Smooth muscle cell (in vitro differentiated cells): ENCODE results near the gene NDUFAF4. TPM values are rescaled to one million over a fixed set of nuclear protein-coding genes. Genes with fewer than 3 reads are reported as not detected.
"Not testable (repeated sequence)": the region's sequence is repeated elsewhere in the genome, so short reads cannot be mapped to it uniquely, and the experiment has no call there.

Source experiments
- DNase-seq: peaks from one replicate; lab custom pipeline; 2025; ENCODE audit not compliant: unreplicated experiment; lab: John Stamatoyannopoulos, UW
- H2AFZ ChIP-seq: fragments of 200-600 bp; sonication (generic); 2 replicates; pipeline ENCODE4 v1.6.0; 2016; ENCODE audit warnings: antibody characterized with exemption, low read depth, mild to moderate bottlenecking
- H3F3A ChIP-seq: fragments of 200-600 bp; sonication (generic); 2 replicates; pipeline ENCODE4 v1.6.0; 2017; ENCODE audit warnings: antibody characterized with exemption, low read depth
- H3K27ac ChIP-seq: fragments of 200-600 bp; sonication (generic); 2 replicates; pipeline ENCODE4 v1.5.1; 2016; ENCODE audit warnings: low read depth, mild to moderate bottlenecking
- H3K27me3 ChIP-seq: fragments of 200-600 bp; sonication (generic); 2 replicates; pipeline ENCODE4 v1.6.1; 2016; ENCODE audit warnings: low read depth, mild to moderate bottlenecking
- H3K36me3 ChIP-seq: fragments of 200-600 bp; sonication (generic); 2 replicates; pipeline ENCODE4 v1.5.1; 2016; ENCODE audit warnings: low read depth
- H3K4me1 ChIP-seq: fragments of 200-600 bp; sonication (generic); 2 replicates; pipeline ENCODE4 v1.5.1; 2016; ENCODE audit warnings: low read depth
- H3K4me2 ChIP-seq: fragments of 200-600 bp; sonication (generic); 2 replicates; pipeline ENCODE4 v1.6.0; 2016; ENCODE audit warnings: mild to moderate bottlenecking
- H3K4me3 ChIP-seq: fragments of 200-600 bp; sonication (generic); 2 replicates; pipeline ENCODE4 v1.5.1; 2016; ENCODE audit warnings: mild to moderate bottlenecking
- H3K79me2 ChIP-seq: fragments of 200-600 bp; sonication (generic); 2 replicates; pipeline ENCODE4 v1.6.0; 2016; ENCODE audit warnings: low read depth, mild to moderate bottlenecking
- H3K9ac ChIP-seq: fragments of 200-600 bp; sonication (generic); 2 replicates; pipeline ENCODE4 v1.6.0; 2016; ENCODE audit warnings: low read depth
- H3K9me3 ChIP-seq: fragments of 200-600 bp; sonication (generic); replicated peaks from 2 replicates; pipeline ENCODE4 v1.5.1; 2016; ENCODE audit warnings: low read depth
- H4K20me1 ChIP-seq: fragments of 200-600 bp; sonication (generic); 2 replicates; pipeline ENCODE4 v1.6.0; 2016; ENCODE audit warnings: low read depth
- WGBS: methylation state at CpG from one replicate; pipeline ENCODE4 v1.1.7; 2016; ENCODE audit warnings: low lambda C conversion rate; 5-methylcytosine and 5-hydroxymethylcytosine counted together
- polyA plus RNA-seq: library from polyadenylated mRNA; unstranded; fragments of >200 nt; fragmentation: Nextera tagmentation; extraction: Ambion mirVana; gene quantifications from 2 replicates; pipeline ENCODE4 v1.2.1, GENCODE V29; 2016
- total RNA-seq: library from RNA; depleted of rRNA; stranded (reverse); fragments of >200 nt; gene quantifications from 2 replicates; pipeline ENCODE4 v1.2.3, GENCODE V29; 2014
- TF ChIP-seq, protein P1 (sequence below): fragments of 200-600 bp; sonication (generic); IDR thresholded peaks from 2 replicates; pipeline ENCODE4 v1.5.1; 2017; ENCODE audit warnings: borderline replicate concordance, mild to moderate bottlenecking, antibody characterized with exemption; ENCODE audit not compliant: insufficient read depth, poor library complexity, severe bottlenecking

The NDUFAF4 gene
- total and polyA plus RNA-seq, 2 experiments from 2014 or later: 40.4 to 51.0 TPM

DNA sequence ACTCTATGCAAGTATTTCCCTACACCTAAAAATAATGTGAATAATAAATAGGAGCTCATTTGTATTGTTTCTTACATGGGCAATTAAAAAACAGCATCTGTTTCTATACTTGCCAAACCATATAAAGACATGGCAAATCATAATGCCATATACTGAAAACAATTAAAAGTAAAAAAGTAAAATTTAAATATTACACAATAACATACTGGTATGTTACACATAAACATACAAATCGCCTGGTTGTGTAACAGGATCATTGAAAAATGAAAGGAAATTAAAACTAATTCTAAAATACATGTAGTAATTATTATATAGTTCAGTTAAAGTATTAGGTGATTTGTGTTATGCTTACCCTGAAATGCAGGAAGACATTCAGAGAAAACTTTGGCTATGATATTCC lies 11.2 kb downstream of the NDUFAF4 start:
- Histone ChIP-seq H3K4me3 (no peak overlapping the region), H2AFZ (no peak overlapping the region), H3K36me3 (peaks cover 10% of the 10 kb centered on the region), H3K4me2 (no peak overlapping the region), H3K9me3 (no peaks in the 10 kb centered on the region), H3K27me3 (peaks cover 17% of the 10 kb centered on the region), H3F3A (peaks cover 2% of the 10 kb centered on the region), H3K4me1 (no peaks in the 10 kb centered on the region), H3K9ac (no peak overlapping the region), H4K20me1 (no peaks in the 10 kb centered on the region), H3K79me2 (no peaks in the 10 kb centered on the region), H3K27ac (no peak overlapping the region)
- TF ChIP-seq, protein P1, sequence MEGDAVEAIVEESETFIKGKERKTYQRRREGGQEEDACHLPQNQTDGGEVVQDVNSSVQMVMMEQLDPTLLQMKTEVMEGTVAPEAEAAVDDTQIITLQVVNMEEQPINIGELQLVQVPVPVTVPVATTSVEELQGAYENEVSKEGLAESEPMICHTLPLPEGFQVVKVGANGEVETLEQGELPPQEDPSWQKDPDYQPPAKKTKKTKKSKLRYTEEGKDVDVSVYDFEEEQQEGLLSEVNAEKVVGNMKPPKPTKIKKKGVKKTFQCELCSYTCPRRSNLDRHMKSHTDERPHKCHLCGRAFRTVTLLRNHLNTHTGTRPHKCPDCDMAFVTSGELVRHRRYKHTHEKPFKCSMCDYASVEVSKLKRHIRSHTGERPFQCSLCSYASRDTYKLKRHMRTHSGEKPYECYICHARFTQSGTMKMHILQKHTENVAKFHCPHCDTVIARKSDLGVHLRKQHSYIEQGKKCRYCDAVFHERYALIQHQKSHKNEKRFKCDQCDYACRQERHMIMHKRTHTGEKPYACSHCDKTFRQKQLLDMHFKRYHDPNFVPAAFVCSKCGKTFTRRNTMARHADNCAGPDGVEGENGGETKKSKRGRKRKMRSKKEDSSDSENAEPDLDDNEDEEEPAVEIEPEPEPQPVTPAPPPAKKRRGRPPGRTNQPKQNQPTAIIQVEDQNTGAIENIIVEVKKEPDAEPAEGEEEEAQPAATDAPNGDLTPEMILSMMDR: no peak
- DNase-seq: no peak
- WGBS: 76% methylated on average over 1 of the region's 1 CpG

DNA sequence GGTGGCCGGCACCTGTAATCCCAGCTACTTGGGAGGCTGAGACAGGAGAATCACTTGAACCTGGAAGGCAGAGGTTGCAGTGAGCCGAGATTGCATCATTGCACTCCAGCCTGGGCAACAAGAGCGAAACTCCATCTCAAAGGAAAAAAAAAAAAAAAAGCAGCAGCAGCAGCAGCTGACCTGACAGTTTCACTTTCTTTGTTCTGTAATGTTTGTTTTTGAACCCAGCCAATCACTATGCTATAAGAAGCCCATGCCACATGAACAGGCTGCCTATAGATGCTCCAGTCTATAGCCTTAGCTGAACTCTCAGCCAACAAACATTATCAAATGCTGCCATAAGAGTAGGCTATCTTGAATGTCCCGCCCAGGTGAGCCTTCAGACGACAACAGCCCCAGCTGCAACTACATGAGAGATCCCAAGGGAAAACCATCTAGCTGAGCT lies 12.5 kb downstream of the NDUFAF4 start:
- H3K27ac ChIP-seq, H3K36me3 ChIP-seq, H2AFZ ChIP-seq, H3K79me2 ChIP-seq, DNase-seq, H3K4me2 ChIP-seq, H3K9me3 ChIP-seq, H3K9ac ChIP-seq, H3K4me1 ChIP-seq, H3F3A ChIP-seq, H3K4me3 ChIP-seq, H4K20me1 ChIP-seq: not testable (repeated sequence)
- WGBS: 86% methylated on average over 5 of the region's 5 CpGs
- H3K27me3 ChIP-seq: peaks cover 21% of the 10 kb centered on the region

DNA sequence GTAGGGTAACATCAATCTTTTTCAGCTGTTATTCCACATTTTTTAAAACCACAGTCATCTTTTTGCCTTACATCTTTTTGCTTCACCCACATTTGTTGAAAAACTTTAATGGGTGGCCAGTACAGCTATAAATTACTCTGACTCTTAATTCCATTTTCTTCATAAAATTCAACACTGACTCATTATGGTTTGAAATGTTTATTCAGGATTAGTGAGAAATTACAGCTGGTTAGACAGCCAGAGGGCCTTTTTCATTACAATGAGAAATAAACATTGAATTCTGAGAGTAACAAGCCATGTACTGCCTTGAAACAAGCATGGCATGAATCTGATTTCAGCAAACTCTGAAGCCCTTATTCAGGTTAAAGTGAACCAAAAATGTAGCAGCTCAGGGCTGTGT lies 19.5 kb downstream of the NDUFAF4 start:
- Histone ChIP-seq H3K27me3 (peaks cover 20% of the 10 kb centered on the region), H2AFZ (no peak overlapping the region), H3K9ac (no peak overlapping the region), H3K4me3 (no peak overlapping the region), H3K79me2 (no peaks in the 10 kb centered on the region), H3F3A (no peaks in the 10 kb centered on the region), H3K27ac (no peak overlapping the region), H4K20me1 (no peaks in the 10 kb centered on the region), H3K36me3 (no peaks in the 10 kb centered on the region), H3K9me3 (no peaks in the 10 kb centered on the region), H3K4me2 (peak overlapping the region; percentile 5), H3K4me1 (no peaks in the 10 kb centered on the region)
- TF ChIP-seq, protein P1: no peak
- DNase-seq: no peak

DNA sequence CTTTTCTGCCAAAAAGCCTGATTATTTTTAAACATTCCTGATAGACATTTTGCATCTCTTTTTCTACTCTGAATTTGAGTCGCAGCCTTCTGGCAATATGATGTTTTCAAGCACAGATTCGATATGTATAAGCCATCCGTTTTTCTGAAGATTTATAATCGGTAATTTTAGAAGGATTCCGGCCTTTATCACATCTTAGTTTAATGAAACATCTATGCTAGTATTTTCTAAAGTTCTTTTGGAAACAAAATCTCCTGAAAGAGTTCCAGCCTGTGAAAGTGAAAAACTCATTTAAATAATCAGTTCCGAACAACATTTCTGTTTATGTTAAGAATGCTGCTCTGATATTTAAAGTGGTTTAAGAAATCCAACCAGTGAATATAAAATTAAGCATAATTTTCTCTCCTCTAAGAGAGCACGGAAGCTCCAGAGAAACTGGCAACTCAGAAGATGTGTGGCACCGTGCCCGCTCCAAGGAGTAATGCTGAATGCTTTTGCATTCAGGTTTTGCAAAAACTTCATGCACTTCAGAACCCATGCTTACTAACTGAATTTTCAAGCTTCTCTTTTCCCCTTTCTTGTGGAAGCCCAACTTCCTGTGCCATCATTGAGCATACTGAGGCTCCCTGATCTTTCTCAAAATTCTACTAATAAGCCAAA lies 20.7 kb downstream of the NDUFAF4 start:
- H3K27me3 ChIP-seq: peaks cover 9% of the 10 kb centered on the region
- no peak overlapping the region for H3K9ac ChIP-seq
- no peak for DNase-seq
- TF ChIP-seq, protein P1: no peak
- H3K27ac ChIP-seq: no peak overlapping the region
- no peaks in the 10 kb centered on the region for H3K79me2 ChIP-seq
- no peak overlapping the region for H2AFZ ChIP-seq
- H3K4me2 ChIP-seq: no peak overlapping the region
- 94% methylated on average over 9 of the region's 9 CpGs for WGBS
- no peak overlapping the region for H3K4me3 ChIP-seq
- no peaks in the 10 kb centered on the region for H3K4me1 ChIP-seq
- no peaks in the 10 kb centered on the region for H3F3A ChIP-seq
- no peaks in the 10 kb centered on the region for H3K36me3 ChIP-seq
- no peaks in the 10 kb centered on the region for H3K9me3 ChIP-seq
- H4K20me1 ChIP-seq: no peaks in the 10 kb centered on the region
